HG03571 (cell line): Measurements from ENCODE around the gene EFHD2.
"Not testable (repeated sequence)": the region's sequence is repeated elsewhere in the genome, so short reads cannot be mapped to it uniquely, and the experiment has no call there.

Source experiments
- ATAC-seq: cut with Tn5 transposase; IDR thresholded peaks from one replicate; pipeline ENCODE4 v1.9.1; 2021; ENCODE audit not compliant: unreplicated experiment

EFHD2 gene

GRCh38 chr1:15451014-15451722 lies 41.5 kb downstream of the EFHD2 start:
- ATAC-seq: no peak

GRCh38 chr1:15452216-15452615 lies 42.5 kb downstream of the EFHD2 start:
- no peak for ATAC-seq

GRCh38 chr1:15452866-15453571 lies 43.3 kb downstream of the EFHD2 start:
- no peak for ATAC-seq

GRCh38 chr1:15453734-15454133 lies 44.0 kb downstream of the EFHD2 start:
- no peak for ATAC-seq

- no peak for ATAC-seq
Measured at GRCh38 chr1:15454256-15454655, 44.6 kb downstream of the EFHD2 start.

GRCh38 chr1:15455522-15455921 lies 45.8 kb downstream of the EFHD2 start:
- ATAC-seq: no peak

GRCh38 chr1:15456313-15456954 lies 46.7 kb downstream of the EFHD2 start, which contains the start of gene CELA2A:
CELA2A (plus strand) TSS chr1:15456732; CDS start chr1:15456754, 22 bp downstream.
- ATAC-seq: no peak

GRCh38 chr1:15457585-15457984 lies 47.9 kb downstream of the EFHD2 start:
- ATAC-seq: no peak

GRCh38 chr1:15458388-15458787 lies 48.7 kb downstream of the EFHD2 start:
- not testable (repeated sequence) for ATAC-seq

GRCh38 chr1:15459771-15460707 lies 50.4 kb downstream of the EFHD2 start:
- no peak for ATAC-seq

GRCh38 chr1:15460708-15461095 lies 51.0 kb downstream of the EFHD2 start:
- no peak for ATAC-seq

- not testable (repeated sequence) for ATAC-seq
Measured at GRCh38 chr1:15463064-15463800, 53.5 kb downstream of the EFHD2 start.

GRCh38 chr1:15463926-15464322 lies 54.2 kb downstream of the EFHD2 start:
- ATAC-seq: not testable (repeated sequence)

- ATAC-seq: no peak
Measured at GRCh38 chr1:15465674-15466073, 56.0 kb downstream of the EFHD2 start.

GRCh38 chr1:15466955-15467625 lies 57.4 kb downstream of the EFHD2 start:
- not testable (repeated sequence) for ATAC-seq

GRCh38 chr1:15468145-15468544 lies 58.5 kb downstream of the EFHD2 start:
- no peak for ATAC-seq

- ATAC-seq: no peak
Measured at GRCh38 chr1:15469361-15469760, 59.7 kb downstream of the EFHD2 start.

- not testable (repeated sequence) for ATAC-seq
Measured at GRCh38 chr1:15469821-15470448, 60.2 kb downstream of the EFHD2 start.

- ATAC-seq: not testable (repeated sequence)
Measured at GRCh38 chr1:15471067-15471466, 61.4 kb downstream of the EFHD2 start.
